HepG2 (cell line): ENCODE data around the gene KCNMB2. TPM values are rescaled to one million over a fixed set of nuclear protein-coding genes. Genes with fewer than 3 reads are reported as not detected.

Source experiments
- ATAC-seq: fragments of 200-7000 bp; cut with Tn5 transposase; 3 replicates; pipeline ENCODE4 v1.9.1; 2020; ENCODE audit warnings: mild to moderate bottlenecking, moderate library complexity
- BruUV-seq: library from RNA; stranded (reverse); fragments of 400-500 nt; replicated peaks from 2 replicates; lab custom pipeline; 2021; lab: Mats Ljungman, UMichigan
- CTCF ChIA-PET: fragments of 300-600 bp; formaldehyde crosslinking; extraction: SDS; loops from one replicate; lab custom pipeline; 2021; ENCODE audit warnings: low total read pairs, inconsistent platforms, low intra/inter-chr PET ratio; lab: Yijun Ruan, JAX
- POLR2A ChIA-PET: fragments of 350-600 bp; sonication (Branson Sonifier 250); formaldehyde crosslinking; loops from one replicate; lab custom pipeline; 2020; ENCODE audit warnings: antibody characterized with exemption, inconsistent platforms; lab: Yijun Ruan, JAX
- DNase-seq: peaks from one replicate; pipeline ENCODE4 v3.0.0-alpha.2; 2015; ENCODE audit warnings: low spot score
- FAIRE-seq: peaks from 3 replicates; lab custom pipeline; 2011; peaks lifted over from hg19 to GRCh38; lab: Jason Lieb, UNC
- H2AFZ ChIP-seq: one replicate; pipeline ENCODE4 v1.6.1; 2011; ENCODE audit warnings: low read length, inconsistent platforms
- H3K27ac ChIP-seq: fragments of 300-600 bp; 3 replicates; pipeline ENCODE4 v1.8.0; 2011; ENCODE audit warnings: mixed run types, mild to moderate bottlenecking, mixed read lengths, low read length, inconsistent platforms; ENCODE audit not compliant: insufficient read depth; ENCODE audit errors: extremely low read length
- H3K27me3 ChIP-seq, 2 experiments: fragments of 200-600 bp in 1 of 2; 2 replicates in 1 of 2; 3 replicates in 1 of 2; pipeline versions ENCODE4 v1.6.0 to v1.8.0; 2011; ENCODE audit warnings: low read length in 2 of 2, mild to moderate bottlenecking in 2 of 2, moderate library complexity in 2 of 2, inconsistent platforms in 1 of 2; ENCODE audit not compliant: insufficient read depth in 2 of 2, control insufficient read depth in 1 of 2
- H3K36me3 ChIP-seq, 2 experiments: fragments of 200-600 bp in 1 of 2; replicated peaks in 1 of 2; 2 replicates in 1 of 2; 3 replicates in 1 of 2; pipeline versions ENCODE4 v1.5.1 to v1.8.0; 2011; ENCODE audit warnings: low read length in 2 of 2, inconsistent platforms in 1 of 2; ENCODE audit not compliant: insufficient read depth in 2 of 2, control insufficient read depth in 1 of 2
- H3K4me1 ChIP-seq: 2 replicates; pipeline ENCODE4 v1.5.1; 2012; ENCODE audit warnings: low read length, inconsistent platforms; ENCODE audit not compliant: insufficient read depth
- H3K4me2 ChIP-seq: 2 replicates; pipeline ENCODE4 v1.6.0; 2011; ENCODE audit warnings: low read depth, low read length, inconsistent platforms
- H3K4me3 ChIP-seq, 3 experiments: fragments of 200-600 bp in 1 of 3; sonication (generic), shearing (Covaris generic) in 1 of 3; replicated peaks in 1 of 3; 2 replicates each; pipeline ENCODE4 v1.5.1; 2011 to 2016; ENCODE audit warnings: low read length in 3 of 3, inconsistent platforms in 2 of 3, low read depth in 2 of 3, mild to moderate bottlenecking in 2 of 3, control low read depth in 1 of 3, mixed read lengths in 1 of 3; ENCODE audit not compliant: insufficient read depth in 1 of 3
- H3K79me2 ChIP-seq: one replicate; pipeline ENCODE4 v1.6.1; 2011; ENCODE audit warnings: low read length, inconsistent platforms; ENCODE audit not compliant: insufficient read depth
- H3K9ac ChIP-seq: 2 replicates; pipeline ENCODE4 v1.6.0; 2011; ENCODE audit warnings: mild to moderate bottlenecking, low read depth, low read length, inconsistent platforms; ENCODE audit not compliant: insufficient read depth
- H3K9me3 ChIP-seq: 2 replicates; pipeline ENCODE4 v1.5.1; 2012; ENCODE audit warnings: mild to moderate bottlenecking, low read length
- H4K20me1 ChIP-seq: 2 replicates; pipeline ENCODE4 v1.6.0; 2011; ENCODE audit warnings: inconsistent platforms, mild to moderate bottlenecking, low read length, moderate library complexity; ENCODE audit not compliant: insufficient read depth
- MEIS2 ChIP-seq: sonication (generic); formaldehyde crosslinking; IDR thresholded peaks from 2 replicates; pipeline ENCODE4 v1.9.0; 2021; ENCODE audit warnings: mild to moderate bottlenecking, missing genetic modification reagents
- NCOR1 ChIP-seq: fragments of 200-600 bp; sonication (generic); IDR thresholded peaks from 2 replicates; pipeline ENCODE4 v1.7.0; 2017; ENCODE audit warnings: antibody characterized with exemption, low read length, borderline replicate concordance
- NFAT5 ChIP-seq: sonication (generic); formaldehyde crosslinking; IDR thresholded peaks from 2 replicates; pipeline ENCODE4 v1.4.0; 2020; ENCODE audit warnings: missing genetic modification reagents
- NR3C1 ChIP-seq: sonication (generic); formaldehyde crosslinking; IDR thresholded peaks from 2 replicates; pipeline ENCODE4 v1.4.0; 2020; ENCODE audit warnings: missing genetic modification reagents
- PCBP1 ChIP-seq: fragments of 200-400 bp; formaldehyde crosslinking; IDR thresholded peaks from 2 replicates; pipeline ENCODE4 v1.6.1; 2017; ENCODE audit warnings: mild to moderate bottlenecking, low read depth, low read length, borderline replicate concordance
- RAD21 ChIP-seq: fragments of 450-650 bp; formaldehyde crosslinking; IDR thresholded peaks from 2 replicates; pipeline ENCODE4 v1.5.0; 2020; ENCODE audit warnings: mild to moderate bottlenecking
- SAFB2 ChIP-seq: sonication (generic); formaldehyde crosslinking; IDR thresholded peaks from 2 replicates; pipeline ENCODE4 v1.5.1; 2020; ENCODE audit warnings: missing genetic modification reagents, low read depth, mild to moderate bottlenecking, borderline replicate concordance
- TFDP2 ChIP-seq: sonication (generic); formaldehyde crosslinking; IDR thresholded peaks from 2 replicates; pipeline ENCODE4 v1.4.0; 2020; ENCODE audit warnings: missing genetic modification reagents
- THAP11 ChIP-seq: IDR thresholded peaks from 2 replicates; pipeline ENCODE4 v1.6.1; 2016; ENCODE audit warnings: missing biosample characterization, missing genetic modification reagents
- ZBTB46 ChIP-seq: sonication (generic); formaldehyde crosslinking; IDR thresholded peaks from 2 replicates; pipeline ENCODE4 v1.4.0; 2020; ENCODE audit warnings: mild to moderate bottlenecking, missing genetic modification reagents, borderline replicate concordance
- ZNF335 ChIP-seq: sonication (generic); formaldehyde crosslinking; IDR thresholded peaks from 2 replicates; pipeline ENCODE4 v1.4.0; 2020; ENCODE audit warnings: missing genetic modification reagents
- WGBS: methylation state at CpG from one replicate; pipeline ENCODE4 v1.1.6; 2017; ENCODE audit warnings: low lambda C conversion rate; 5-methylcytosine and 5-hydroxymethylcytosine counted together
- in situ Hi-C: cut with HindIII; loops from 2 replicates; pipeline ENCODE4 v1.10.0; 2017; ENCODE audit warnings: low pct_unique_long_range_greater_than_20kb; ENCODE audit not compliant: extremely low pct_ligation_motif_present
- intact Hi-C: fragments of 100-400 bp; cut with micrococcal nuclease; formaldehyde crosslinking; loops from one replicate; pipeline ENCODE4 v1.10.0; 2022; ENCODE audit not compliant: unreplicated experiment
- polyA plus RNA-seq, 8 experiments: library from polyadenylated mRNA; depleted of rRNA in 3 of 8; stranded (reverse) in 7 of 8; unstranded in 1 of 8; fragments of >200 nt; fragmentation: Illumina TruSeq in 4 of 8; extraction: Trizol in 4 of 8; gene quantifications; 2 replicates each; pipeline versions ENCODE4 v1.2.1 to v1.2.3, GENCODE V29; 2011 to 2016; ENCODE audit warnings: low read depth in 4 of 8, missing spikeins in 1 of 8, mixed read lengths in 1 of 8; ENCODE audit not compliant: insufficient read depth in 1 of 8
- total RNA-seq, 5 experiments: library from RNA; depleted of rRNA; stranded (reverse); fragments of >200 nt; fragmentation: Illumina TruSeq; extraction: Trizol; gene quantifications; 2 replicates each; pipeline ENCODE4 v1.2.3, GENCODE V29; 2016; ENCODE audit warnings: low read depth in 1 of 5
- TF ChIP-seq, protein P1 (sequence below): sonication (generic); formaldehyde crosslinking; IDR thresholded peaks from 2 replicates; pipeline ENCODE4 v1.9.0; 2021; ENCODE audit warnings: missing genetic modification reagents, mild to moderate bottlenecking, borderline replicate concordance
- TF ChIP-seq, protein P2 (sequence below): sonication (generic); formaldehyde crosslinking; IDR thresholded peaks from 2 replicates; pipeline ENCODE4 v1.4.0; 2020; ENCODE audit warnings: mild to moderate bottlenecking, low read depth, missing genetic modification reagents

Gene KCNMB2
- total and polyA plus RNA-seq, 2 of the 13 experiments (the other 11 are each of a cell fraction or from before 2014, with no cell fraction given), result not detected

GRCh38 chr3:178663201-178663934 lies 127.1 kb downstream of the KCNMB2 start:
- WGBS, result 0% methylated on average over 1 of the region's 1 CpG
- TF ChIP-seq ZBTB46 (no peak), NCOR1 (no peak), SAFB2 (CRISPR knock-in tag) (no peak), NFAT5 (CRISPR knock-in tag) (no peak), ZNF335 (CRISPR knock-in tag) (no peak), RAD21 (CRISPR knock-in tag) (no peak), NR3C1 (no peak), THAP11 (CRISPR knock-in tag) (no peak), PCBP1 (no peak), TFDP2 (CRISPR knock-in tag) (no peak), MEIS2 (CRISPR knock-in tag) (no peak)
- TF ChIP-seq, protein P1, sequence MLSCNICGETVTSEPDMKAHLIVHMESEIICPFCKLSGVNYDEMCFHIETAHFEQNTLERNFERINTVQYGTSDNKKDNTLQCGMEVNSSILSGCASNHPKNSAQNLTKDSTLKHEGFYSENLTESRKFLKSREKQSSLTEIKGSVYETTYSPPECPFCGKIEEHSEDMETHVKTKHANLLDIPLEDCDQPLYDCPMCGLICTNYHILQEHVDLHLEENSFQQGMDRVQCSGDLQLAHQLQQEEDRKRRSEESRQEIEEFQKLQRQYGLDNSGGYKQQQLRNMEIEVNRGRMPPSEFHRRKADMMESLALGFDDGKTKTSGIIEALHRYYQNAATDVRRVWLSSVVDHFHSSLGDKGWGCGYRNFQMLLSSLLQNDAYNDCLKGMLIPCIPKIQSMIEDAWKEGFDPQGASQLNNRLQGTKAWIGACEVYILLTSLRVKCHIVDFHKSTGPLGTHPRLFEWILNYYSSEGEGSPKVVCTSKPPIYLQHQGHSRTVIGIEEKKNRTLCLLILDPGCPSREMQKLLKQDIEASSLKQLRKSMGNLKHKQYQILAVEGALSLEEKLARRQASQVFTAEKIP (CRISPR knock-in tag), result no peak
- TF ChIP-seq, protein P2, sequence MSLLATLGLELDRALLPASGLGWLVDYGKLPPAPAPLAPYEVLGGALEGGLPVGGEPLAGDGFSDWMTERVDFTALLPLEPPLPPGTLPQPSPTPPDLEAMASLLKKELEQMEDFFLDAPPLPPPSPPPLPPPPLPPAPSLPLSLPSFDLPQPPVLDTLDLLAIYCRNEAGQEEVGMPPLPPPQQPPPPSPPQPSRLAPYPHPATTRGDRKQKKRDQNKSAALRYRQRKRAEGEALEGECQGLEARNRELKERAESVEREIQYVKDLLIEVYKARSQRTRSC, result no peak

More at GRCh38 chr3:178663201-178663934, 127.1 kb downstream of the KCNMB2 start:
- no peaks in the 10 kb centered on the region for H3K36me3 ChIP-seq
- no peak overlapping the region for H3K9ac ChIP-seq
- no peak for FAIRE-seq
- in situ Hi-C loops (no loop called here), intact Hi-C loops (no loop called here)
- no peaks in the 10 kb centered on the region for H3K27me3 ChIP-seq
- no peaks in the 10 kb centered on the region for H4K20me1 ChIP-seq
- no peak overlapping the region for H2AFZ ChIP-seq
- ChIA-PET POLR2A (no interaction called here), CTCF (no interaction called here)
- ATAC-seq, result no peak
- H3K27ac ChIP-seq, result no peak overlapping the region
- no peaks in the 10 kb centered on the region for H3K4me1 ChIP-seq
- no peaks in the 10 kb centered on the region for H3K79me2 ChIP-seq
- no peak overlapping the region for H3K4me2 ChIP-seq
- BruUV-seq, result no TSS peak
- DNase-seq, result no peak
- no peaks in the 10 kb centered on the region for H3K9me3 ChIP-seq
- no peak overlapping the region for H3K4me3 ChIP-seq
